SK-N-SH (cell line): ENCODE measurements around the gene HSPBP1. TPM values are rescaled to one million over a fixed set of nuclear protein-coding genes. Genes with fewer than 3 reads are reported as not detected.

Source experiments
- CTCF ChIA-PET: fragments of 300-600, 350-600 bp; formaldehyde crosslinking; extraction: SDS; loops from one replicate; lab custom pipeline; 2021; lab: Yijun Ruan, JAX
- POLR2A ChIA-PET: fragments of 350-600 bp; sonication (Branson Sonifier 250); formaldehyde crosslinking; extraction: SDS; loops from one replicate; lab custom pipeline; 2020; ENCODE audit warnings: antibody characterized with exemption, inconsistent platforms; lab: Yijun Ruan, JAX
- DNase-seq: peaks from one replicate; pipeline ENCODE4 v3.0.0; 2012
- H2AFZ ChIP-seq: fragments of 200-600 bp; sonication (generic); 2 replicates; pipeline ENCODE4 v1.8.1; 2016; ENCODE audit warnings: antibody characterized with exemption, mild to moderate bottlenecking, low read depth
- H3F3A ChIP-seq: fragments of 200-600 bp; sonication (generic); replicated peaks from 2 replicates; pipeline ENCODE3; 2016; ENCODE audit warnings: antibody characterized with exemption, mild to moderate bottlenecking; ENCODE audit not compliant: insufficient read depth
- H3K27ac ChIP-seq, 2 experiments: fragments of 200-500 bp in 1 of 2; fragments of 200-600 bp in 1 of 2; sonication (Bioruptor generic) in 1 of 2; sonication (generic), shearing (Covaris generic) in 1 of 2; 2 replicates each; pipeline versions ENCODE4 v1.5.1 to v1.6.1; 2014 to 2016; ENCODE audit warnings: low read depth in 2 of 2, inconsistent platforms in 1 of 2, low read length in 1 of 2, mild to moderate bottlenecking in 1 of 2, mixed read lengths in 1 of 2
- H3K27me3 ChIP-seq: fragments of 200-600 bp; sonication (generic), shearing (Covaris generic); 2 replicates; pipeline ENCODE4 v1.6.1; 2016; ENCODE audit warnings: mixed run types; ENCODE audit not compliant: insufficient read depth
- H3K36me3 ChIP-seq, 2 experiments: fragments of 200-500 bp in 1 of 2; fragments of 200-600 bp in 1 of 2; sonication (Bioruptor generic) in 1 of 2; sonication (generic) in 1 of 2; replicated peaks in 1 of 2; 2 replicates each; pipeline versions ENCODE3 to v1.5.1; 2014 to 2016; ENCODE audit warnings: low read length in 1 of 2, mild to moderate bottlenecking in 1 of 2; ENCODE audit not compliant: insufficient read depth in 2 of 2, control insufficient read depth in 1 of 2
- H3K4me1 ChIP-seq, 2 experiments: fragments of 200-500 bp in 1 of 2; fragments of 200-600 bp in 1 of 2; sonication (Bioruptor generic) in 1 of 2; sonication (generic), shearing (Covaris generic) in 1 of 2; 2 replicates each; pipeline versions ENCODE4 v1.5.1 to v1.6.1; 2014 to 2016; ENCODE audit warnings: low read depth in 1 of 2, low read length in 1 of 2, mixed run types in 1 of 2; ENCODE audit not compliant: insufficient read depth in 2 of 2, control insufficient read depth in 1 of 2
- H3K4me2 ChIP-seq: fragments of 200-600 bp; sonication (generic), shearing (Covaris generic); 2 replicates; pipeline ENCODE4 v1.6.1; 2017; ENCODE audit warnings: mixed run types
- H3K4me3 ChIP-seq, 2 experiments: fragments of 200-500 bp in 1 of 2; fragments of 200-600 bp in 1 of 2; sonication (Bioruptor generic) in 1 of 2; sonication (generic), shearing (Covaris generic) in 1 of 2; 2 replicates each; pipeline versions ENCODE4 v1.5.1 to v1.8.1; 2014 to 2016; ENCODE audit warnings: low read depth in 2 of 2, inconsistent platforms in 1 of 2, low read length in 1 of 2, mild to moderate bottlenecking in 1 of 2, mixed read lengths in 1 of 2, moderate library complexity in 1 of 2
- H3K79me2 ChIP-seq: fragments of 200-600 bp; sonication (generic); 2 replicates; pipeline ENCODE4 v1.8.1; 2017; ENCODE audit warnings: mild to moderate bottlenecking; ENCODE audit not compliant: insufficient read depth
- H3K9ac ChIP-seq: fragments of 200-600 bp; sonication (generic); 2 replicates; pipeline ENCODE4 v1.6.1; 2017; ENCODE audit warnings: mixed run types
- H3K9me2 ChIP-seq: fragments of 200-600 bp; sonication (generic); 2 replicates; pipeline ENCODE4 v1.6.1; 2017; ENCODE audit warnings: mixed run types
- H3K9me3 ChIP-seq: fragments of 200-600 bp; sonication (generic); 2 replicates; pipeline ENCODE4 v1.6.1; 2017; ENCODE audit warnings: mixed run types, mild to moderate bottlenecking, moderate library complexity
- H4K20me1 ChIP-seq: fragments of 200-600 bp; sonication (generic); 2 replicates; pipeline ENCODE4 v1.6.1; 2017; ENCODE audit warnings: mild to moderate bottlenecking, mixed run types; ENCODE audit not compliant: insufficient read depth
- CHD2 ChIP-seq: fragments of 150-350 bp; IDR thresholded peaks from 2 replicates; pipeline ENCODE4 v1.6.1; 2018; ENCODE audit warnings: low read length; ENCODE audit not compliant: partially characterized antibody
- CTCF ChIP-seq: fragments of 200-600 bp; sonication (generic); IDR thresholded peaks from 2 replicates; pipeline ENCODE4 v1.6.1; 2017; ENCODE audit warnings: antibody characterized with exemption, mild to moderate bottlenecking, moderate library complexity
- EZH2phosphoT487 ChIP-seq: fragments of 200-600 bp; sonication (generic); IDR thresholded peaks from 2 replicates; pipeline ENCODE4 v1.6.1; 2017; ENCODE audit warnings: low read depth, mixed run types, mild to moderate bottlenecking, antibody characterized with exemption, moderate library complexity, borderline replicate concordance
- FOSL2 ChIP-seq: IDR thresholded peaks from 2 replicates; pipeline ENCODE4 v1.4.0; 2012; ENCODE audit warnings: low read depth, mild to moderate bottlenecking, moderate library complexity, borderline replicate concordance
- FOXJ3 ChIP-seq: sonication (generic); formaldehyde crosslinking; IDR thresholded peaks from 2 replicates; pipeline ENCODE4 v1.5.1; 2020; ENCODE audit warnings: mild to moderate bottlenecking, missing genetic modification reagents
- GABPA ChIP-seq: IDR thresholded peaks from 2 replicates; pipeline ENCODE4 v1.4.0; 2012; ENCODE audit warnings: low read depth, mild to moderate bottlenecking
- JUND ChIP-seq: IDR thresholded peaks from 2 replicates; pipeline ENCODE4 v1.4.0; 2012
- MEF2A ChIP-seq: IDR thresholded peaks from 2 replicates; pipeline ENCODE4 v1.4.0; 2012; ENCODE audit warnings: low read depth, borderline replicate concordance
- MXI1 ChIP-seq: IDR thresholded peaks from 2 replicates; pipeline ENCODE4 v1.6.1; 2012; ENCODE audit warnings: mild to moderate bottlenecking, low read depth, low read length, improper control_type of control experiment
- NFIC ChIP-seq: IDR thresholded peaks from 2 replicates; pipeline ENCODE4 v1.4.0; 2012; ENCODE audit warnings: borderline replicate concordance
- POLR2AphosphoS5 ChIP-seq: IDR thresholded peaks from 2 replicates; pipeline ENCODE4 v1.6.1; 2012; ENCODE audit warnings: low read depth, low read length
- REST ChIP-seq: IDR thresholded peaks from 2 replicates; pipeline ENCODE4 v1.6.1; 2012; ENCODE audit warnings: mild to moderate bottlenecking, low read depth, low read length, moderate library complexity
- RFX5 ChIP-seq: IDR thresholded peaks from 2 replicates; pipeline ENCODE4 v1.6.1; 2012; ENCODE audit warnings: mild to moderate bottlenecking, improper control_type of control experiment, low read length
- RXRA ChIP-seq: IDR thresholded peaks from 2 replicates; pipeline ENCODE4 v1.4.0; 2012; ENCODE audit warnings: low read depth, mild to moderate bottlenecking, borderline replicate concordance
- TAF1 ChIP-seq: IDR thresholded peaks from 2 replicates; pipeline ENCODE4 v1.6.1; 2012; ENCODE audit warnings: low read depth, mild to moderate bottlenecking, low read length, moderate library complexity, borderline replicate concordance
- YY1 ChIP-seq: IDR thresholded peaks from 2 replicates; pipeline ENCODE4 v1.4.0; 2012; ENCODE audit warnings: low read depth, mild to moderate bottlenecking
- WGBS: methylation state at CpG from one replicate; pipeline ENCODE4 v1.1.6; 2017; ENCODE audit warnings: low lambda C conversion rate; 5-methylcytosine and 5-hydroxymethylcytosine counted together
- polyA plus RNA-seq, 3 experiments: library from polyadenylated mRNA; depleted of rRNA; stranded (reverse); fragments of >200 nt; gene quantifications; 2 replicates each; pipeline ENCODE4 v1.2.3, GENCODE V29; 2012

HSPBP1 gene
- polyA plus RNA-seq, 1 of the 3 experiments (the other 2 are of a cell fraction), result 55.4 TPM

GRCh38 chr19:55306712-55307111 lies 26.8 kb upstream of the HSPBP1 start:
- DNase-seq, result no peak
- WGBS, result 93% methylated on average over 3 of the region's 3 CpGs
- POLR2A ChIA-PET, result no interaction called here
- H3K79me2 ChIP-seq, result no peaks in the 10 kb centered on the region
- TF ChIP-seq EZH2phosphoT487, result no peak
- TF ChIP-seq RXRA, result no peak
- no peak for TF ChIP-seq REST
- no peak for TF ChIP-seq RFX5
- TF ChIP-seq, all 33 proteins: peak for 0
- Histone ChIP-seq H3F3A (no peaks in the 10 kb centered on the region), H3K36me3 (peaks cover 33 to 46% of the 10 kb centered on the region in 2 experiments), H4K20me1 (no peaks in the 10 kb centered on the region), H3K4me2 (no peak overlapping the region), H3K9me3 (no peaks in the 10 kb centered on the region), H3K9me2 (no peaks in the 10 kb centered on the region), H3K4me1 (peaks cover 0 to 3% of the 10 kb centered on the region in 2 experiments; a peak in 1 of 4 replicates), H3K4me3 (no peak overlapping the region), H3K27me3 (no peaks in the 10 kb centered on the region), H3K9ac (no peak overlapping the region), H3K27ac (no peak overlapping the region), H2AFZ (no peak overlapping the region)
- CTCF ChIA-PET, result interaction anchor here (1.0 kb wide), 1 partner anchor 165 kb away, joined by 3 read pairs; no protein-coding TSS in a partner anchor

GRCh38 chr19:55305983-55306562 lies 26.2 kb upstream of the HSPBP1 start:
- Histone ChIP-seq H3K27me3 (no peaks in the 10 kb centered on the region), H4K20me1 (no peaks in the 10 kb centered on the region), H3K79me2 (no peaks in the 10 kb centered on the region), H3K9ac (no peak overlapping the region), H3K9me2 (no peaks in the 10 kb centered on the region), H3K4me3 (no peak overlapping the region), H3F3A (no peaks in the 10 kb centered on the region), H2AFZ (no peak overlapping the region), H3K36me3 (peaks cover 33 to 46% of the 10 kb centered on the region in 2 experiments), H3K4me2 (no peak overlapping the region), H3K27ac (no peak overlapping the region), H3K4me1 (peaks cover 0 to 8% of the 10 kb centered on the region in 2 experiments; a peak in 1 of 4 replicates), H3K9me3 (no peaks in the 10 kb centered on the region)
- DNase-seq, result no peak
- 86% methylated on average over 12 of the region's 17 CpGs for WGBS
- ChIA-PET POLR2A (no interaction called here), CTCF (interaction anchor here (0.9 to 1.0 kb wide), 2 partner anchors 113 to 165 kb away, joined by 3 read pairs; no protein-coding TSS in a partner anchor)
- no peak for TF ChIP-seq JUND
- no peak for TF ChIP-seq MEF2A

GRCh38 chr19:55305491-55305890 lies 25.6 kb upstream of the HSPBP1 start:
- Histone ChIP-seq H3K9me2 (no peaks in the 10 kb centered on the region), H4K20me1 (no peaks in the 10 kb centered on the region), H3K9me3 (no peaks in the 10 kb centered on the region), H3K79me2 (no peaks in the 10 kb centered on the region), H2AFZ (no peak overlapping the region), H3F3A (no peaks in the 10 kb centered on the region), H3K9ac (no peak overlapping the region), H3K4me2 (no peak overlapping the region), H3K4me1 (peaks cover 0 to 8% of the 10 kb centered on the region in 2 experiments; a peak in 1 of 4 replicates), H3K27me3 (no peaks in the 10 kb centered on the region), H3K4me3 (no peak overlapping the region), H3K36me3 (peaks cover 33 to 46% of the 10 kb centered on the region in 2 experiments), H3K27ac (no peak overlapping the region)
- CTCF ChIA-PET, result interaction anchor here (0.9 to 1.2 kb wide), 2 partner anchors 11 to 113 kb away, joined by 3 to 4 read pairs; no protein-coding TSS in a partner anchor
- peak; percentile 84 for DNase-seq
- POLR2A ChIA-PET, result no interaction called here
- WGBS, result 76% methylated on average over 9 of the region's 9 CpGs
- TF ChIP-seq YY1 (no peak), MXI1 (no peak), EZH2phosphoT487 (no peak), FOXJ3 (CRISPR knock-in tag) (no peak), NFIC (no peak), TAF1 (no peak), RXRA (no peak), CTCF (no peak), POLR2AphosphoS5 (no peak), GABPA (peak; percentile 65), FOSL2 (no peak), CHD2 (peak; percentile 42)
